ENCODE data around the gene OSBPL6. TPM values are rescaled to one million over a fixed set of nuclear protein-coding genes. Genes with fewer than 3 reads are reported as not detected.

Gene OSBPL6
- polyA plus RNA-seq, 1 donor, result 4.6 TPM

DNA sequence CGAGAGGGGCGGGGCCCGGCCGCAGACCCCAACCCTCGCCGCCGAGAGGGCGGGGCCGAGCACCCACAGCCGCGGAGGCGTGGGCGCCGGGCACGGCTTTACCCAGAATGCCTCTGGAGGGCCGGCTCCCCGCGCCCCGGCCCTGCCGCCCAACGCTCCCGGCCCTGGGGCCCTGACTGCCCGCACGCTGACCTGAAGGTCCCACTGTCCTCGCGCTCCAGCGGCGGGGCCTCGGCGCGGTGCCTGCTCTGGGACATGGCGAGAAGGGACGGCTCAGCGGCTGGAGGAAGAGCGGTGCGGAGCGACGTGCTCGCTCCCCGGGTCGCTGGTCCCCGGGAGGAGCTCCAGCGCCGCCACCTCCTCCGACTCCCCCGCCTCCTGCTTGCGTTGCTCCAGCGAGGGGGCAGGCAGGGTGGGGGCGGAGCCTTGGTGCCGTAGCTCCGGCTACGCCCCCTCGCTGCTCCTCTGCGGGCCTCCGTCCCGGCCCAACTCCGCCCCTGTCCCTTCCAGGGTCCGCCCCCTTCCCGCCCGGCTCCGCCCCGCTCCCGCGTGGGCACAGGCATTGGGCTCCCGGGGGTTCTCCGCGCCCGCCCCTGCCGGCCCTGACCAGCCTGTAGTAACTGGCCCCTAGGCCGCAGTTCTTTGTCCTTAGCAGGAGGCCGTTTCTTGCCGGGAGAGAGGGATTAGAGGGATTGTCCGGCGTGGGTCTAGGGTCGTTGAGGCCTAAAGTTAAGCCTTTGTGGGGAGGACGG is 256.6 kb downstream of the OSBPL6 start, which contains the start of the genes PJVK and PRKRA:
PJVK (plus strand) TSS at position 605 of the 752 bp plus-strand sequence. CDS start 2,032 bp downstream, outside the sequence.
PRKRA (minus strand) TSS at position 402 of the 752 bp plus-strand sequence; CDS start at position 257, 145 bp downstream.
- DNase-seq, result peak; percentile 99

DNA sequence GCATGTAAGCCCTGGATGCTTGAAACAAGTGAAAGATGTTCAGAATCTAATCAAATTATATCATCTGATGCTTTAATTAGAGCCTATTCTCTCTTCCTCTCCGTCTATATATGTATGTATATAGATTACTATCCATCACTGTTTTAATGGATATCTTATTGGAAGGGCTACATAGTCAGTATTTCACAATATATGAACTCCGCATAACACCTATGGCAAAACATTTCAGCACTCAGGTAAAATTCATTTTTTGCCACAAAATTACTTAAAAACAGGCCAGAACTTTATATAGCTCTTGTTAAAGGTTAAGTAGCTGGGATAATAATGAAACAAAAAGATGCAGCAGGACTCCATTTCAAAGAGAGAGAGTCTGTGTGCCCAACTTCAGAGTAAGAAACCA is 258.0 kb downstream of the OSBPL6 start:
- DNase-seq, result no peak

Other genes with a start within 250 kb of the OSBPL6 start
- 0.40 TPM for gene PDE11A, start 121.7 kb upstream of the OSBPL6 start, polyA plus RNA-seq (ENCODE audit: insufficient read length)
- 9.6 TPM for gene RBM45, start 82.1 kb upstream of the OSBPL6 start, polyA plus RNA-seq (ENCODE audit: insufficient read length)